ENCODE results near the gene CAPNS1. TPM values are rescaled to one million over a fixed set of nuclear protein-coding genes. Genes with fewer than 3 reads are reported as not detected.

CAPNS1 gene
- total and polyA plus RNA-seq, 12 donors = 745 to 1,095 (median 894) TPM

GRCh38 chr19:36111200-36111539, 28.7 kb upstream of the CAPNS1 start:
- ATAC-seq (no peak), DNase-seq (no peak)
- TF ChIP-seq CTCF (IDR thresholded peaks at IDR 0.05) = no peak
- Histone ChIP-seq H3K27ac (no peak overlapping the region), H3K27me3 (no peaks in the 10 kb centered on the region), H3K4me1 (peaks cover 5 to 20% (median 15%) of the 10 kb centered on the region in 9 donors), H3K9me3 (no peaks in the 10 kb centered on the region), H3K36me3 (peaks cover 0 to 34% (median 11%) of the 10 kb centered on the region in 9 donors), H3K4me3 (no peak overlapping the region)
- intact Hi-C loops (cut with DNase I) = loop anchor here in 5 of 10 donors (5.0 to 10.0 kb wide), 5 partner anchors 46 to 116 kb away; partner anchors contain the start of genes SDHAF1 (in 1 of the 5), THAP8 (in 1 of the 5) and WDR62 (in 1 of the 5)
- 81 to 83% methylated on average over 13 of the region's 13 CpGs for WGBS, 2 donors

DNA sequence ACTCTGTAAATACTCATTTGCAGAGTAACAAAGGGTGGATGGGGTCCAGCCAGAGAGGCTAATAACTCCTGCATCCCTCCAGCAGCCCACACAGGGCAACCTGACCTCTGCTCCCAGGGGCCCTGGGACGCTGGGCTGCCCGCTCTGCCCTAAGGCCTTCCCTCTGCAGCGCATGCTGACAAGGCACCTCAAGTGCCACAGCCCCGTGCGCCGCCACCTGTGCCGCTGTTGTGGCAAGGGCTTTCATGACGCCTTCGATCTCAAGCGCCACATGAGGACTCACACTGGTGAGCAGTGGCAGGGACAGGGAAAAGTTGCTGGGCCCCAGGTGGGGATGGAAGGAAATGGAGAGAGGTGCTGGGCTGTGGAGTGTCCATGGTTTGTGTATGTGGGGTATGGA, 27.2 kb upstream of the CAPNS1 start:
- H3K4me1 ChIP-seq = peaks cover 7 to 30% (median 24%) of the 10 kb centered on the region in 9 donors
- no peaks in the 10 kb centered on the region for H3K9me3 ChIP-seq
- H3K27me3 ChIP-seq = no peaks in the 10 kb centered on the region
- 95 to 98% methylated on average over 10 of the region's 10 CpGs for WGBS, 2 donors
- TF ChIP-seq CTCF (IDR thresholded peaks at IDR 0.05) = no peak
- H3K4me3 ChIP-seq = no peak overlapping the region
- H3K27ac ChIP-seq = no peak overlapping the region
- peaks cover 0 to 48% (median 11%) of the 10 kb centered on the region in 9 donors for H3K36me3 ChIP-seq
- ATAC-seq (no peak), DNase-seq (no peak)
- intact Hi-C loops (cut with DNase I) = loop anchor here in 5 of 10 donors (5.0 to 10.0 kb wide), 5 partner anchors 48 to 118 kb away; partner anchors contain the start of genes SDHAF1 (in 1 of the 5), THAP8 (in 1 of the 5) and WDR62 (in 1 of the 5)

GRCh38 chr19:36113425-36113824, 26.4 kb upstream of the CAPNS1 start:
- TF ChIP-seq CTCF (IDR thresholded peaks at IDR 0.05) = no peak
- intact Hi-C loops (cut with DNase I) = loop anchor here in 5 of 10 donors (5.0 to 10.0 kb wide), 5 partner anchors 49 to 119 kb away; partner anchors contain the start of genes SDHAF1 (in 1 of the 5), THAP8 (in 1 of the 5) and WDR62 (in 1 of the 5)
- ATAC-seq = no peak
- Histone ChIP-seq H3K9me3 (no peaks in the 10 kb centered on the region), H3K4me3 (peak overlapping the region in 7 of 10 donors; percentile 71 to 90 (median 80)), H3K27ac (peak overlapping the region in 1 of 10 donors; percentile 84), H3K4me1 (peaks cover 7 to 30% (median 24%) of the 10 kb centered on the region in 9 donors), H3K27me3 (no peaks in the 10 kb centered on the region), H3K36me3 (peaks cover 0 to 55% (median 11%) of the 10 kb centered on the region in 9 donors)
- no peak for DNase-seq
- WGBS, 2 donors = 92 to 93% methylated on average over 34 of the region's 34 CpGs

- intact Hi-C loops (cut with DNase I) = loop anchor here in 7 of 10 donors (2.0 to 10.0 kb wide), 6 partner anchors 49 to 119 kb away; partner anchors contain the start of genes THAP8 (in 3 of the 7), WDR62 (in 3 of the 7) and SDHAF1 (in 1 of the 7)
- Histone ChIP-seq H3K27ac (peak overlapping the region; percentile 41 to 93 (median 89)), H3K36me3 (peaks cover 0 to 61% (median 11%) of the 10 kb centered on the region in 9 donors), H3K4me3 (peak overlapping the region; percentile 71 to 90 (median 78)), H3K4me1 (peaks cover 7 to 30% (median 24%) of the 10 kb centered on the region in 9 donors), H3K27me3 (no peaks in the 10 kb centered on the region), H3K9me3 (no peaks in the 10 kb centered on the region)
- WGBS, 2 donors = 8 to 11% methylated on average over 46 to 48 of the region's 48 CpGs
- TF ChIP-seq CTCF (IDR thresholded peaks at IDR 0.05) = no peak
- peak in 2 of 8 donors; percentile 0 to 16 for ATAC-seq
- peak in 1 of 2 donors; percentile 38 for DNase-seq
These were observed 25.8 kb upstream of the CAPNS1 start for GRCh38 chr19:36113894-36114720.
